ENCODE results near the gene PSMA3. TPM values are rescaled to one million over a fixed set of nuclear protein-coding genes. Genes with fewer than 3 reads are reported as not detected.
A peak's percentile ranks its signal among the peaks of the same experiment; 100 is the strongest.
"Not testable (repeated sequence)": the region's sequence is repeated elsewhere in the genome, so short reads cannot be mapped to it uniquely, and the experiment has no call there.

The PSMA3 gene
- total RNA-seq, 2 experiments from 2014 or later: 189 to 203 TPM

DNA sequence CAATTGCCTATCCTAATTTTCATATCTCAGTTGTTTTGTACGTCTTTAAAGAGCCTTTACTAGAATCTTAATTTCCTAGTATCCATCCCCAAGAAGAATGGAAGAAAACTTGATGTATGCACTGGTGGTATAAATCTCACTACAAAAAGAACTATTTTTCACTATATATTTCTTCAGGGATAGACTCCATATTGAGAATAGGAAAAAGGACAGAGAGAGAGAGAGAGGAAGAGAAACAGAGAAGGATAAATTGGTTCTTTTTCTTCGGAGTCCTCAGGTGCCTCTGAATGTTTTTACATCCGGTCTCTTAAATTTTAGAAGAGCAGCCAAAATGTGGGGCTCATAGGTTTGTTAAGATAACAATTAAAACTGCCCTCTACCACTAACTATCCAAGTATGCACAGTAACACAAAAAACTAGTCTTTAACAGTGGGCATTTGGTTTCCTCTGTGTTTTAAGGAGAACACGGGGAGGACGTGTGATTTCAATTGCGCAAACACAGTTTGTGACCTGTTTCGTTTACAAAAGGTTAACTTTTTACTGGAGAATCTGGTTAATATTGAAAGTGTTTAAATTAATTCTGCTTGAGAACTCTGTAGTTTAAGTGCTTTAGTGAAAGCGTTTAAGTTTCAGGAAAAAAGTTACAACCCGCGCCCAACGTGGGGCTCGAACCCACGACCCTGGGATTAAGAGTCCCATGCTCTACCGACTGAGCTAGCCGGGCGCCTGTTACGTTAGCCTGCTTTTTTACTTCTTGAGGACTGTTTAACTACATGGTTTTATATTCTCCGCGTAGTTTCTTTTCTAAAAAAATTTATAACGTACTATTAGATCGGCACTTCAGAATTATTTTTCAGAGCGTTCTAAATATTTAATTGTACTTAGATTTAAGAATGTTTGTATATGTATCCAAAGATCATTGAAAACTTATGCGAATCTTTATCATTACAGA is 5.1 kb upstream of the PSMA3 start:
- H3K36me3 Mint-ChIP-seq: peaks cover 2% of the 10 kb centered on the region
- H3K4me3 Mint-ChIP-seq: no peak overlapping the region
- ATAC-seq (ENCODE audit: low read depth): peak; percentile 28
- POLR2A ChIA-PET: interaction anchor here (1.0 to 2.0 kb wide), 3 partner anchors 40 to 846 kb away, joined by 3 to 12 read pairs (median 4); partner anchors contain the start of genes ACTR10 and ARID4A
- H3K27me3 Mint-ChIP-seq: no peaks in the 10 kb centered on the region
- peak; percentile 77 for DNase-seq
- H3K4me1 Mint-ChIP-seq: peaks cover 15% of the 10 kb centered on the region
- H3K27ac Mint-ChIP-seq: no peak overlapping the region
- no peaks in the 10 kb centered on the region for H3K9me3 Mint-ChIP-seq

DNA sequence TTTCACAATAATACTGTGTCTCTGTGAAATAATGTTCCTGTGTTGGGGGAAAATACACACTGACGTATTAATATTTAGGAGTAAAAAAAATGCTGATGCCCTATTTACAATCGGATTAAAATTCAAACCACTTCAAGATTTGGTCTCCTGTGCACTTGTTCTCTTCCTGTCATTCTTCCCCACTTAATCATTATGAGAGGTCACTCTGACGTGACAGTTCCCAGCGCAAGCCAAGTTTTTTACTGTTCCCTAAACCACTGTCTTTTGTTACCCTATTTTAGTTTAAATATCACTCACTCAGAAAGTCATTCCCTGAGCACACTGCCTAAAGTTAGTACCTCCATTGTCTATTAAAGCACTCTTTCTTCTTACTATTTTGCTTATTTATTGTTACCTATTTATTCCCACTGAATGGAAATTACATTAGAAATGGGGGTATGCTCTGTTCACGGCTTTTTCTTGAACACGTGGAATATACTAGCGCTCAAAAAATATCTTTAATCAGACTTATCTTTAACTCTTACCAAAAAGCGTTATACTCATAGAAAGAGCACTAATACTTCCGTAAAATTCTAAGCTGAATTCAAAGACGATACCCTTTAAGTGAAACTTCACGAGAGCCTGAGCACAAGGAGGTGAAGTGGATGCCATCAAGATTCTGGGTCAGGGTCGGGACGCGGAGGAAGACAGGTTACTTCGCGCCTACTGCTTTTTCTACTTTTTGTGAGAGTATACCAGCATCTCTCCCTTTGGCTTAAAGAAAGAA is 670 bp upstream of the PSMA3 start:
- H3K4me1 Mint-ChIP-seq: peaks cover 32% of the 10 kb centered on the region
- no peaks in the 10 kb centered on the region for H3K27me3 Mint-ChIP-seq
- POLR2A ChIA-PET: interaction anchor here (0.8 to 3.4 kb wide), 6 partner anchors 9 to 184 kb away, joined by 3 to 64 read pairs (median 7); partner anchors contain the start of genes ARID4A, KIAA0586 and TIMM9
- H3K36me3 Mint-ChIP-seq: peaks cover 7% of the 10 kb centered on the region
- H3K9me3 Mint-ChIP-seq: no peaks in the 10 kb centered on the region
- ATAC-seq (ENCODE audit: low read depth) (peak; percentile 31), DNase-seq (no peak)
- peak overlapping the region; percentile 94 for H3K27ac Mint-ChIP-seq
- H3K4me3 Mint-ChIP-seq: peak overlapping the region; percentile 84

- POLR2A ChIA-PET: interaction anchor here (1.3 to 3.4 kb wide), 5 partner anchors 7 to 182 kb away, joined by 5 to 64 read pairs (median 9); partner anchors contain the start of genes ACTR10, ARID4A, KIAA0586 and TIMM9
- H3K4me1 Mint-ChIP-seq: peaks cover 33% of the 10 kb centered on the region
- H3K27ac Mint-ChIP-seq: peak overlapping the region; percentile 94
- H3K27me3 Mint-ChIP-seq: no peaks in the 10 kb centered on the region
- H3K36me3 Mint-ChIP-seq: peaks cover 12% of the 10 kb centered on the region
- no peaks in the 10 kb centered on the region for H3K9me3 Mint-ChIP-seq
- DNase-seq (no peak), ATAC-seq (ENCODE audit: low read depth) (no peak)
- peak overlapping the region; percentile 84 for H3K4me3 Mint-ChIP-seq
Observed at GRCh38 chr14:58245562-58245961, 919 bp downstream of the PSMA3 start.

- Mint-ChIP-seq H3K27ac (no peak overlapping the region), H3K9me3 (no peaks in the 10 kb centered on the region), H3K4me1 (peaks cover 31% of the 10 kb centered on the region), H3K36me3 (peaks cover 20% of the 10 kb centered on the region), H3K4me3 (no peak overlapping the region), H3K27me3 (no peaks in the 10 kb centered on the region)
- ATAC-seq (ENCODE audit: low read depth): no peak
- POLR2A ChIA-PET: no interaction called here
- DNase-seq: no peak
Observed at GRCh38 chr14:58249611-58250010, 5.0 kb downstream of the PSMA3 start.

DNA sequence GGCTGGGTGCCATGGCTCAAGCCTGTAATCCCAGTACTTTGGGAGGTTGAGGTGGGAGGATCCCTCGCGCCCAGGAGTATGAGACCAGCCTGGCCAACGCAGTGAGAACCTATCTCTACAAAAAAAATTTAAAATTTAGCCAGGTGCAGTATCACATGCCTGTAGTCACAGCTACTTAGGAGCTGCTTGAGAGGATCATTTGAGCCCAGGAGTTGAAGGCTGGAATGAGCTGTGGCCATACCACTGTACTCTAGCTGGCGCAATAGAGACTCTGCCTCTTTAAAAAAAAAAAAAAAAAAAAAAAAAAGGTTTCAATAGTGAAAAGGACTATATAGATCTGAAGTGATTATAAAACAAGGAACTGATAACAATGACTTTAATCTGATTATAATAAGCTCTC is 13.5 kb downstream of the PSMA3 start:
- Mint-ChIP-seq H3K27me3 (no peaks in the 10 kb centered on the region), H3K9me3 (no peaks in the 10 kb centered on the region), H3K36me3 (peaks cover 23% of the 10 kb centered on the region), H3K4me3 (no peak overlapping the region), H3K4me1 (peaks cover 7% of the 10 kb centered on the region), H3K27ac (no peak overlapping the region)
- DNase-seq (no peak), ATAC-seq (ENCODE audit: low read depth) (no peak)
- POLR2A ChIA-PET: interaction anchor here (0.7 to 2.2 kb wide), 2 partner anchors 12 to 40 kb away, joined by 5 to 8 read pairs; partner anchors contain the start of gene ARID4A

- H3K27ac Mint-ChIP-seq, POLR2A ChIA-PET: not testable (repeated sequence)
Observed at GRCh38 chr14:58262005-58262404, 17.4 kb downstream of the PSMA3 start.

DNA sequence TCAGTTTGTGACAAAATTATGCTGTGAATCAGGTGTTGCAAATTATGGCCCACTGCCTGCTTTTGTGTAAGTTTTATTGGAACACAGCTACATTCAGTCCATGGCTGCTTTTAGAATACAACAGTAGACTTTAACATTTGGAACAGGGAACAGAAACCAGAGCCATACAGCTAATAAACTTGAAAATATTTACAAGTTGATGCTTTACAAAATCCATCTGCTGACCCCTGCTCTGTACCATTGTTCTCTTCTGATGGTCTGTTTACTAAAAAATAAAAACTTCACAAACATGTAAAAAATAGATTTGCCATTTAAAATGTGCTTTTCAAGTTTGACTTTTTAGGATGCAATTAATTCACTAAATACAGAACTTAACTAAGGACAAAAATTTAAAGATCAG is 20.8 kb downstream of the PSMA3 start:
- Mint-ChIP-seq H3K4me3 (no peak overlapping the region), H3K27ac (no peak overlapping the region), H3K27me3 (no peaks in the 10 kb centered on the region), H3K9me3 (no peaks in the 10 kb centered on the region), H3K4me1 (peaks cover 9% of the 10 kb centered on the region), H3K36me3 (peaks cover 23% of the 10 kb centered on the region)
- ATAC-seq (ENCODE audit: low read depth) (no peak), DNase-seq (no peak)
- POLR2A ChIA-PET: no interaction called here

More at GRCh38 chr14:58262005-58262404, 17.4 kb downstream of the PSMA3 start:
- DNase-seq; H3K27me3 Mint-ChIP-seq; ATAC-seq (ENCODE audit: low read depth); H3K9me3 Mint-ChIP-seq; H3K4me3 Mint-ChIP-seq; H3K4me1 Mint-ChIP-seq: not testable (repeated sequence)
- peaks cover 32% of the 10 kb centered on the region for H3K36me3 Mint-ChIP-seq

DNA sequence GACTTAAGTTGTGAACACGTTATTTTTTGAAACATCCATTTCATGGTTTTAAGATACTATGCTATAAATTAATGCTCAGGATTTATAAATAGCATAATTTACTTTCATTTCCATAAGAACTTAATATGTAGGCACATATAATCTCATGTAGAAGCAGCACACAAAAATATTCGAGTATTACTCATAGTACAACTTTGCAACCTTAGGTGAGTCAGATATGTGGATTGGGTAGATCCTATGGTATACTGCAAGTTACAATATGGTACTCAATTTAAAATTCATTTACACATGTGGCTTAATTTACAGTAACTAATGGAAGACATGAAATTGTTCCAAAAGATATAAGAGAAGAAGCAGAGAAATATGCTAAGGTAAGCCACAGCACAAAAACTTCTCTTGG is 26.0 kb downstream of the PSMA3 start:
- ATAC-seq (ENCODE audit: low read depth): no peak
- POLR2A ChIA-PET: interaction anchor here (0.5 kb wide), 1 partner anchor 12 kb away, joined by 5 read pairs; no protein-coding TSS in a partner anchor
- H3K27ac Mint-ChIP-seq: peak overlapping the region; percentile 51

GRCh38 chr14:58272588-58273372 is 28.1 kb downstream of the PSMA3 start:
- H3K4me3 Mint-ChIP-seq: no peak overlapping the region

More for the DNA sequence above, 26.0 kb downstream of the PSMA3 start:
- peaks cover 32% of the 10 kb centered on the region for H3K36me3 Mint-ChIP-seq
- no peaks in the 10 kb centered on the region for H3K27me3 Mint-ChIP-seq
- peaks cover 27% of the 10 kb centered on the region for H3K4me1 Mint-ChIP-seq
- H3K4me3 Mint-ChIP-seq: no peak overlapping the region
- no peaks in the 10 kb centered on the region for H3K9me3 Mint-ChIP-seq
- DNase-seq: no peak

GRCh38 chr14:58274881-58275280 is 30.2 kb downstream of the PSMA3 start:
- DNase-seq: no peak
- Mint-ChIP-seq H3K27ac (peak overlapping the region; percentile 79), H3K4me1 (peaks cover 34% of the 10 kb centered on the region), H3K27me3 (no peaks in the 10 kb centered on the region), H3K9me3 (no peaks in the 10 kb centered on the region), H3K36me3 (peaks cover 33% of the 10 kb centered on the region), H3K4me3 (peak overlapping the region; percentile 66)
- no peak for ATAC-seq (ENCODE audit: low read depth)
- POLR2A ChIA-PET: interaction anchor here (1.8 to 2.8 kb wide), 3 partner anchors 11 to 30 kb away, joined by 6 to 16 read pairs (median 9); partner anchors contain the start of genes ARID4A and PSMA3

More at GRCh38 chr14:58272588-58273372, 28.1 kb downstream of the PSMA3 start:
- Mint-ChIP-seq H3K36me3 (peaks cover 29% of the 10 kb centered on the region), H3K27ac (no peak overlapping the region), H3K4me1 (peaks cover 34% of the 10 kb centered on the region), H3K27me3 (no peaks in the 10 kb centered on the region), H3K9me3 (no peaks in the 10 kb centered on the region)
- POLR2A ChIA-PET: interaction anchor here (1.0 to 2.8 kb wide), 2 partner anchors 18 to 26 kb away, joined by 4 to 16 read pairs; partner anchors contain the start of gene ARID4A
- ATAC-seq (ENCODE audit: low read depth) (no peak), DNase-seq (no peak)

DNA sequence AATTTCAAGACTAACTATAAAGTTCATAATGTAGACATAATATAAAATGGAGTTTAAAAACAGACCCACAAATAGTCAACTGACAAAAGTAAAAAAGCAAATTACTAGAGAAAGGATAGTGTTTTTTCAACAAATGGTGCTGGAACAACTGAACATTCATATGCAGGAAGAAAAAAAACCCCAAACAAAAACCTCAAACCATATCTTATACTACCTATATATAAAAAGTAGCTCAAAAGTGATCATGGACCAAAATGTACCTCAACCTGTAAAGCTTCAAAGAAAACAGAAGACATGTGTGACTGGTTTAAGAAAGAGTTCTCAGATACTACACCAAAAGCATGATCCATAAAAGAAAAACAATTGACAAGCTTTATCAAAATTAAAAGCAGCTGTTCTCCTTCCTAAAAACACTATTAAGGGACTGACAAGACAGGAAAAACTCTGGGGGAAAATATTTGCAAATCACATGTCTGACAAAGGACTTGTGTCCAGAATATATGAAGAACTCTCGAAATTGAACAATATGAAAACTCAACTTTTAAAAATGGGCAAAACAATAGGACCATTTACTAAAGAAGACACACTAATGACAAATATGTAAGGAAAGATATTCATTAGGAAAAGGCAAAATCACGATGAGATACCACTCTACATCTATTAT is 31.0 kb downstream of the PSMA3 start:
- DNase-seq (no peak), ATAC-seq (ENCODE audit: low read depth) (peak; percentile 46)
- POLR2A ChIA-PET: interaction anchor here (0.9 to 2.0 kb wide), 5 partner anchors 10 to 31 kb away, joined by 4 to 11 read pairs (median 6); partner anchors contain the start of genes ARID4A and PSMA3
- Mint-ChIP-seq H3K4me3 (peak overlapping the region; percentile 66), H3K4me1 (peaks cover 34% of the 10 kb centered on the region), H3K27me3 (no peaks in the 10 kb centered on the region), H3K27ac (peak overlapping the region; percentile 79), H3K36me3 (peaks cover 34% of the 10 kb centered on the region), H3K9me3 (no peaks in the 10 kb centered on the region)

DNA sequence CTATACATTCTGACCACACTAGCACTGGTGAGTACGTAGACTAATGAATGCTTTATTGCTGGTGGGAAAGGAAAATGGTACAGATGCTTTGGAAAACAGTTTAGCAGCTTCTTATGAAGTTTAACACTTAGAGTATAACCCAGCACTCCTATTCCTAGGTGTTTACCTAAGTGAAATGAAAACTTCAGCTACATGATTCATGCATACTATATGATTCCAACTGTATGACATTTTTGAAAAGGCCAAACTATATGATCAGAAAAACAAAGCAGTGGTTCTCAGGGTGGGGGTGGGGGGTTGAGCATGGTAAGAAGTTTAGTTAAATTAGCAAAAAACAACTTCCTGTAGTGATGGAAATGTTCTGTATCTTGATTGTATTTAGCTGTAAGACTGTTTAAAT is 31.6 kb downstream of the PSMA3 start:
- no peak for ATAC-seq (ENCODE audit: low read depth)
- peaks cover 37% of the 10 kb centered on the region for H3K4me1 Mint-ChIP-seq

More for the DNA sequence above, 31.6 kb downstream of the PSMA3 start:
- POLR2A ChIA-PET: interaction anchor here (0.9 to 2.0 kb wide), 5 partner anchors 9 to 32 kb away, joined by 4 to 11 read pairs (median 6); partner anchors contain the start of genes ARID4A and PSMA3
- no peak overlapping the region for H3K4me3 Mint-ChIP-seq
- no peaks in the 10 kb centered on the region for H3K9me3 Mint-ChIP-seq
- no peaks in the 10 kb centered on the region for H3K27me3 Mint-ChIP-seq
- H3K27ac Mint-ChIP-seq: no peak overlapping the region
- H3K36me3 Mint-ChIP-seq: peaks cover 34% of the 10 kb centered on the region
- no peak for DNase-seq
